Lung (tissue), 12 donors: ENCODE results near the gene ZSWIM5. TPM values are rescaled to one million over a fixed set of nuclear protein-coding genes. Genes with fewer than 3 reads are reported as not detected.
"Not testable (repeated sequence)": the region's sequence is repeated elsewhere in the genome, so short reads cannot be mapped to it uniquely, and the experiment has no call there.

Experiments used
- ATAC-seq: fragments of 200-7000 bp; cut with Tn5 transposase; one replicate; pipeline ENCODE4 v1.9.1; 2020; ENCODE audit warnings: moderate number of reproducible peaks; ENCODE audit not compliant: insufficient read depth, low FRiP score
- DNase-seq, 3 donors: peaks; one replicate each; pipeline ENCODE4 v3.0.0-alpha.2; 2013 to 2017
- H3K27ac ChIP-seq, 2 donors: one replicate each; pipeline ENCODE4 v1.5.1; 2013; ENCODE audit warnings: mild to moderate bottlenecking in 2 of 2, moderate library complexity in 2 of 2, control low read depth in 1 of 2, inconsistent platforms in 1 of 2, low read depth in 1 of 2, low read length in 1 of 2
- H3K27me3 ChIP-seq, 3 donors: one replicate each; pipeline ENCODE4 v1.5.1; 2013; ENCODE audit warnings: low read length in 2 of 3; ENCODE audit not compliant: control insufficient read depth in 3 of 3, insufficient read depth in 3 of 3
- H3K36me3 ChIP-seq, 4 donors: one replicate each; pipeline ENCODE4 v1.5.1; 2013; ENCODE audit warnings: low read length in 4 of 4, mild to moderate bottlenecking in 1 of 4, moderate library complexity in 1 of 4; ENCODE audit not compliant: control insufficient read depth in 4 of 4, insufficient read depth in 4 of 4
- H3K4me1 ChIP-seq, 5 donors: one replicate each; pipeline ENCODE4 v1.5.1; 2013; ENCODE audit warnings: low read length in 5 of 5, mild to moderate bottlenecking in 2 of 5, moderate library complexity in 1 of 5; ENCODE audit not compliant: control insufficient read depth in 5 of 5, insufficient read depth in 5 of 5
- H3K4me3 ChIP-seq: one replicate; pipeline ENCODE4 v1.5.1; 2013; ENCODE audit warnings: mild to moderate bottlenecking, control low read depth, moderate library complexity
- H3K9ac ChIP-seq, 2 donors: one replicate each; pipeline ENCODE4 v1.5.1; 2013; ENCODE audit warnings: low read length in 2 of 2, control low read depth in 1 of 2; ENCODE audit not compliant: insufficient read depth in 1 of 2
- H3K9me3 ChIP-seq, 4 donors: one replicate each; pipeline ENCODE4 v1.5.1; 2013; ENCODE audit warnings: low read length in 3 of 4, mild to moderate bottlenecking in 1 of 4, moderate library complexity in 1 of 4; ENCODE audit not compliant: control insufficient read depth in 4 of 4, insufficient read depth in 3 of 4
- CTCF ChIP-seq: IDR thresholded peaks from 2 replicates; pipeline ENCODE4 v1.5.1; 2012; ENCODE audit warnings: mild to moderate bottlenecking; ENCODE audit errors: control extremely low read depth, extremely low read depth
- WGBS, 2 donors: extraction: QIAGEN DNeasy Blood & Tissue Kit; methylation state at CpG; one replicate each; pipeline ENCODE4 v1.1.7; 2013; 5-methylcytosine and 5-hydroxymethylcytosine counted together
- polyA plus RNA-seq, 2 donors: library from polyadenylated mRNA; stranded (reverse); fragments of 200-250 nt; gene quantifications; one replicate each; pipeline ENCODE4 v1.2.1, GENCODE V29; 2013
- total RNA-seq, 2 donors: library from RNA; depleted of rRNA in 1 of 2; stranded (reverse); fragments of >200 nt in 1 of 2; gene quantifications; one replicate each; pipeline ENCODE4 v1.2.1, GENCODE V29; 2014 to 2021
- donor health status: control.
- donor health status: control.
- donor health status: Bipolar disorder and iron deficiency.
- donor health status: healthy.
- donor health status: DM: yes; HTN: yes; CAD: no.

The ZSWIM5 gene
- total and polyA plus RNA-seq, 4 donors, result 0.96 to 3.8 (median 2.1) TPM

- H3K27ac ChIP-seq, result no peak overlapping the region
- H3K9ac ChIP-seq, result no peak overlapping the region
- DNase-seq (no peak), ATAC-seq (no peak)
- no peaks in the 10 kb centered on the region for H3K4me1 ChIP-seq
- no peaks in the 10 kb centered on the region for H3K9me3 ChIP-seq
- H3K27me3 ChIP-seq, result no peaks in the 10 kb centered on the region
- H3K36me3 ChIP-seq, result no peaks in the 10 kb centered on the region
- no peak overlapping the region for H3K4me3 ChIP-seq
- WGBS, 2 donors, result 79 to 100% methylated on average over 1 of the region's 1 CpG
- no peak for TF ChIP-seq CTCF
These were observed 83.7 kb downstream of the ZSWIM5 start for GRCh38 chr1:45122724-45123123.

GRCh38 chr1:45117766-45118165 is 88.6 kb downstream of the ZSWIM5 start:
- no peak for ATAC-seq
- WGBS, 2 donors, result 94 to 95% methylated on average over 1 of the region's 1 CpG
- Histone ChIP-seq H3K9me3 (no peaks in the 10 kb centered on the region), H3K4me1 (no peaks in the 10 kb centered on the region), H3K27ac (no peak overlapping the region), H3K36me3 (no peaks in the 10 kb centered on the region), H3K27me3 (no peaks in the 10 kb centered on the region), H3K9ac (no peak overlapping the region), H3K4me3 (no peak overlapping the region)
- no peak for TF ChIP-seq CTCF
- DNase-seq, result no peak

GRCh38 chr1:45116820-45117219 is 89.6 kb downstream of the ZSWIM5 start:
- Histone ChIP-seq H3K27me3 (no peaks in the 10 kb centered on the region), H3K4me1 (no peaks in the 10 kb centered on the region), H3K4me3 (no peak overlapping the region), H3K36me3 (no peaks in the 10 kb centered on the region), H3K9me3 (no peaks in the 10 kb centered on the region), H3K9ac (no peak overlapping the region), H3K27ac (no peak overlapping the region)
- 61 to 72% methylated on average over 2 of the region's 2 CpGs for WGBS, 2 donors
- no peak for TF ChIP-seq CTCF
- no peak for ATAC-seq
- no peak for DNase-seq

- Histone ChIP-seq H3K36me3 (no peaks in the 10 kb centered on the region), H3K9me3 (peaks cover 0 to under 1% (median 0%) of the 10 kb centered on the region in 4 donors), H3K27me3 (no peaks in the 10 kb centered on the region), H3K27ac (no peak overlapping the region), H3K9ac (no peak overlapping the region), H3K4me1 (no peaks in the 10 kb centered on the region), H3K4me3 (no peak overlapping the region)
- no peak for TF ChIP-seq CTCF
- DNase-seq (no peak), ATAC-seq (no peak)
- WGBS, 2 donors, result 24 to 61% methylated on average over 1 of the region's 1 CpG
These were observed 90.1 kb downstream of the ZSWIM5 start for GRCh38 chr1:45116340-45116739.

- not testable (repeated sequence) for H3K27me3 ChIP-seq, ATAC-seq, H3K27ac ChIP-seq, H3K9me3 ChIP-seq, H3K4me1 ChIP-seq, H3K4me3 ChIP-seq, H3K9ac ChIP-seq, H3K36me3 ChIP-seq, DNase-seq
- 98 to 99% methylated on average over 25 to 33 of the region's 33 CpGs for WGBS, 2 donors
These were observed 91.2 kb downstream of the ZSWIM5 start for GRCh38 chr1:45115198-45115597.
